HEK293T (cell line): ENCODE results near the gene IER5.

ENCODE experiments used
- FOXK2 ChIP-seq: fragments of 450-650 bp; IDR thresholded peaks from 2 replicates; pipeline ENCODE4 v1.6.1; 2016; ENCODE audit warnings: mild to moderate bottlenecking
- FOXM1 ChIP-seq: fragments of 450-650 bp; IDR thresholded peaks from 2 replicates; pipeline ENCODE4 v1.6.1; 2017; ENCODE audit warnings: mild to moderate bottlenecking, borderline replicate concordance
- TARDBP ChIP-seq: fragments of 450-650 bp; IDR thresholded peaks from 2 replicates; pipeline ENCODE4 v1.6.1; 2016

GRCh38 chr1:181127898-181128453, 39.5 kb downstream of the IER5 start:
- no peak for TF ChIP-seq FOXK2
- TF ChIP-seq TARDBP: no peak
- no peak for TF ChIP-seq FOXM1
